Stimulated activated CD8-positive, alpha-beta memory T cell treated with anti-CD3 and anti-CD28 coated beads, Interleukin-7, amount 100 ng/mL, for 1 hour (primary cell): Measurements from ENCODE around the gene NECTIN3.

Source experiments
- DNase-seq, 2 donors: peaks; one replicate each; pipeline ENCODE4 v3.0.0-alpha.2; 2020; ENCODE audit warnings: low read depth in 2 of 2

NECTIN3 gene

DNA sequence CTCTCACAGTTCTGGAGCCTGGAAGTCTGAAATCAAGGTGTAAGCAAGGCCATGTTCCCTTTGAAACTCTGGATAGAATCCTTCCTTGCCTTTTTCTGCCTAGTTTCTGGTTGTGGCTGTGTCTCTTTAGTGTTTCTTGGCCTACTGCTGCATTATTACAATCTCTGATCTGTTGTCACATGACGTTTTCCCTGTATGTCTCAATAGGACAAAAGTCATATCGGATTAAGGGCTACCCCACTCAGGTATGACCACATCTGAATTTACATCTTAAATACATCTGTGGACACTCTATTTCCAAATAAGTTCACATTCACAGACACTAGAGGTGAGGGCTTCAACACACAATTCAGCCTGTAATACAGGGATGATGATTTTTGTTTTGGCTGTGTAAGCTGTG, 13.3 kb downstream of the NECTIN3 start:
- no peak for DNase-seq

DNA sequence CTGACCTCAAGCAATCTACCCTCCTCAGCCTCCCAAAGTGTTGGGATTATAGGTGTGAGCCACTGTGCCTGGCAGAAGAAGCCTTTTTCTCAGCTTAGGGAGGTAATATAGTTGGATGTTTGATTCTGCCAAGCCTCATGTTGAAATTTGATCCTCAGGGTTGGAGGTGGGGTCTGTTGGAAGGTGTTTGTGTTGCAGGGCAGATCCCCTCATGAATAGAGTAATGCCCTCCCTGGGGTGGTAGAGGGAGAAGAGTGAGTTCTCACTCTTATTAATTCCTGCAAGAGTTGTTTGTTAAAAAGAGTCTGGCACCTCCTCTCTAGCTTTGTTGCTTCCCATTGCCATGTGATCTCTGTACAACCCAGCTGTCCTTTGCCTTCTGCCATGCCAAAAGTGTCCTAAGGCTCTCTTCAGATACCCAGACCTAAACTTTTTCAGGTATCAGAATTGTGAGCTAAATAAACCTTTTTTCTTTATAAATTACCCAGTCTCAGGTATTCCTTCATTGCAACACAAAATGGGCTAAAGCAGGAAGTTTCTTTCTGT, 16.4 kb downstream of the NECTIN3 start:
- DNase-seq: no peak

DNA sequence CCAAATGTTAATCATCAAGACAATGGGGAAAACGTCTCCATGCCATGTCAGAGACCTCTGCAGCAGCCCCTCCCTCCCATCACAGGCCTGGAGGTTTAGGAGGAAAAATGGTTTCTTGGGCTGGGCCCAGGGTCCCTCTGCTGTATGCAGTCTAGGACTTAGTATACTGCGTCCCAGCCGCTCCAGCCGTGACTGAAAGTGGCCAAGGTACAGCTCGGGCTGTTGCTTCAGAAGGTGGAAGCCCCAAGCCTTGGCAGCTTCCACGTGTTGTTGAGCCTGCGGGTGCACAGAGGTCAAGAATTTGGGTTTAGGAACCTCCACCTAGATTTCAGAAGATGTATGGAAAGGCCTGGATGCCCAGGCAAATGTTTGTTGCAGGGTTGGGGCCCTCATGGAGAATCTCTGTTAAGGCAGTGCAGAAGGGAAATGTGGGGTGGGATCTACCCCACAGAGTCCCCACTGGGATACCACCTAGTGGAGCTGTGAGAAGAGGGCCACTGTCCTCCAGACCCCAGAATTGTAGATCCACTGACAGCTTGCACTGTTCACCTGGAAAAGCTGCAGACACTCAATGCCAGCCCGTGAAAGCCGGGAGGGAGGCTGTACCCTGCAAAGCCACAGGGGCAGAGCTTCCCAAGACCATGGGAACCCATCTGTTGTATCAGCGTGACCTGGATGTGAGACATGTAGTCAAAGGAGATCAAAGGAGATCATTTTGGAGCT, 25.0 kb downstream of the NECTIN3 start:
- DNase-seq: no peak

- no peak for DNase-seq
Observed at GRCh38 chr3:111103807-111104206, 32.2 kb downstream of the NECTIN3 start.

GRCh38 chr3:111106993-111107661, 35.5 kb downstream of the NECTIN3 start:
- DNase-seq: no peak

DNA sequence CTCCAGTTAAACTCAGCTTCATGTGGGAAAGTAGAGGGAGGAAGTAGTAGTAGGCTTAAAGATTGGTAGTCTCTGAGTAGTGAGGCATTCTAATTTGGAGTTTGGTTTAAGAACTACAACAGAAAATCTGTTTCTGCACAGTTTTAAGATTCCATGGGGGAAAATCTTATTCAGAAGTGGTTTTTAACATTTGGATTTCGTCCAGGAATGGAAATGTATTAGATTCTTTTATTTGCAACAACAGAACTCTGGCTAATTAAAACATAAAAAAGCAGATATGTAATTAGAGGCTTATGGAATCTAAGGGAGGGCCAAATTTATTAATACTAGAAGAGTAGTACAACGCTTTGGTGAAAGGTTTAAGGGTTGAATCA, 36.0 kb downstream of the NECTIN3 start:
- no peak for DNase-seq

GRCh38 chr3:111112913-111113312, 41.3 kb downstream of the NECTIN3 start:
- DNase-seq: no peak

DNA sequence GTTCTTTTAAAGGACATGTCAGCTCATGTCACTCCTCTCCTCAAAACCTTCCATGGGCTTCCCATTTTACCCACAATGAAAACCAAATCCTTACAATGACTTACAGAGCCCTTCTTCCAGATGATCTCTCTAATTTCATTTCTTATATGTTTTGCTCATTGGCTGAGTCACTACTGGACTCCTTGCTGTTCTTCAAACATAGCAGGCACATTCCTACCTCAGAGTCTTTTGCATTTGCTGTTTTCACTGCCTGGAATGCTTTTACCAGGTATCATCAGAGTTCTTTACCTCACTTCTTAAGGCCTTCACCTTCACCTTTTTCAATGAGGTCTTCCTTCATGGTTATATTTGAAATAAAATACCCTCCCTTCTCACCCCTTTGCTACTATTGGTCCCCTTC, 57.3 kb downstream of the NECTIN3 start:
- DNase-seq: no peak

GRCh38 chr3:111130827-111131226, 59.2 kb downstream of the NECTIN3 start:
- no peak for DNase-seq

DNA sequence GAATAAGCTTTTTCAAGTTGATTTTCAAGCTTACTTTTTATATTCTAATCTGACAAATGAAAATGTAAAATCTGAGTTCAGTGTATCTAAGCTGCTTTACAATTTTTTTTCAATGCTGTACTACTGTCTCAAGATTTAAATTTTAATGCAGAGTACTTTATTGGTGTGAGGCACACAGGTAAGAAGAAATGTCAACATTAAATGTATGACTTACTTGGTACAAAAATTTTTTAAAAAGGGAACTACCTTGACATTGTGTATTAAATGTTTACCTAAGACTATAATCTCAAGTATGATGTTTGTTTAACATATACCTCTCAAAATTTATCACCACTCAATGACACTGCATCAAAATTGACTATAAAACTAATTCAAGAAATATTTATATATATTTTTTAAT, 62.7 kb downstream of the NECTIN3 start:
- DNase-seq: no peak

GRCh38 chr3:111151438-111151837, 79.8 kb downstream of the NECTIN3 start:
- no peak for DNase-seq

- no peak for DNase-seq
Observed at GRCh38 chr3:111152496-111152895, 80.9 kb downstream of the NECTIN3 start.

GRCh38 chr3:111156517-111156916, 84.9 kb downstream of the NECTIN3 start:
- no peak for DNase-seq

GRCh38 chr3:111159391-111159790, 87.8 kb downstream of the NECTIN3 start:
- no peak for DNase-seq

GRCh38 chr3:111164621-111165020, 93.0 kb downstream of the NECTIN3 start:
- DNase-seq: no peak

DNA sequence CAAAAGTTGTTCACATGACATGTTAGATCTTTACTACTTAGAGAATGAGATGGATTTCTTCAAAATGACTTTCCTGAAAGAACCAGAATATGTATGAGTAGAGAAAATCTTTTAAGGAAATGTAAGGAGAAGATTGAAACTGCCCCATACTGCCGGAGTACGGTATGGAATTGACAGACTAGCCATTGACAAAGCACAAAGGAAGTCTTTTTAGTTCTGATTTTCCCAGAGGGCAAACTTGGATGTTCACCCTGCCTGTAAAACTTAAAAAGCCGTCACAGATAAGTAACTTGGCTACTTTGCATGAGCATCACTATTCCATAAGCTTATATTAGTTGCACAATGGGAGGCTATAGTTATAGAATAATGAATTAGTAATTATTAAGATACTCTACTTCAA, 93.8 kb downstream of the NECTIN3 start:
- no peak for DNase-seq

- DNase-seq: no peak
Observed at GRCh38 chr3:111173328-111173900, 101.8 kb downstream of the NECTIN3 start.

DNA sequence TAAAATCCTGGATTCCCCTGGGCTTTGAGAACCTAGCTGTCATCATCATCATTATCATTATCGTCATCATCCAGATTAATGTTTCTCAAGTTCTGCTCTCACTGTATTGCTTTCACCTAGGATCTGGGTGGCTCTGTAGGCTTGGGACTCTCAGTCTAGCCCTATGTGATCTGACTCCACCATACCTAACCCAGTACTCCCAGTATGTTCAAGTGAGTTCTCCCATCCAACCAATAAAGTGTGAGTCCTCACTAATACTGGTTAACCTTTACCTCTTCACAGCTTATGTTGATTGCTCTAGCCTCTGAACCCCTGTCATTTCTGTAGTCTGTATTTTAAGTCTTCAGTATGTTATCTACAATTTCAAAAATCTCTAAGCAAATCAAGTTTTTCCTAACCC, 102.3 kb downstream of the NECTIN3 start:
- no peak for DNase-seq

DNA sequence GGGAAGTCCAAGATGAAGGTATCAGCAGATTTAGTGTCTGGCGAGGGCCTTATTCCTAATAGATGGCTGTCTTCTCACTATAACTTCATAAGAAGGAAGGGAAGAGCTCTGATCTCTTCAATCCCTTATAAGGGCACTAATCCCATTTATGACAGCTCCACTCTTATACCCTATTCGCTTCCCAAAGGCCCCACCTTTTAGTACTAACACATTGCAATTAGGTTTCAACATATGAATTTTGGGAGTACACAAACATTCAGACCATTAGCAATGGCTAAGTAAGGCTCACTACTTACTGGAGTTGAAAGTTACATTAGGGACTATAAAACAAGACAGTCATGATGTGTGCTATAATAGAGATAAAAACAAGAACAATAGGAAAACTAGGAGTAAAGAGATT, 118.9 kb downstream of the NECTIN3 start:
- DNase-seq: no peak

- DNase-seq: no peak
Observed at GRCh38 chr3:111193472-111193871, 121.9 kb downstream of the NECTIN3 start.

GRCh38 chr3:111194048-111194447, 122.4 kb downstream of the NECTIN3 start:
- DNase-seq: no peak

DNA sequence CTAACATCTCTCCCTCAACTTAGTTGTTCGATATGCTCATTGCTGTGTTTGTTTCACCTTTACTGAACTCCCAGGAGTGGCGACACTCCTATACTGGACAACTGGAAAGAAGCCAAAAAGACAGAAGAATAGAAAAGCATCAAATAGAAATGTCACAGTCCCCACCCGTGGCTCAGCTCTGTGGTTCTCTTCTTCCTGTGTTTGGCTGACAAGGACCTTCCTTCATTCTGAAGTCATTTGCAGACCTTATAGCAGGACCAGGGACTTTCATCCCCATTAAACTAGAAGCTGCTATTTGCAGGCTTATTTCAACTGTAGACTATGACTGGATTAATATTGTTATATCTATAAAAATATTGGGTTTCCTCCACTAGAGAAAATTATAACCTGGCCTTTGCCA, 125.9 kb downstream of the NECTIN3 start:
- DNase-seq: no peak

- no peak for DNase-seq
Observed at GRCh38 chr3:111200027-111200426, 128.4 kb downstream of the NECTIN3 start.
